ENCODE data around the gene RARB.

DNA sequence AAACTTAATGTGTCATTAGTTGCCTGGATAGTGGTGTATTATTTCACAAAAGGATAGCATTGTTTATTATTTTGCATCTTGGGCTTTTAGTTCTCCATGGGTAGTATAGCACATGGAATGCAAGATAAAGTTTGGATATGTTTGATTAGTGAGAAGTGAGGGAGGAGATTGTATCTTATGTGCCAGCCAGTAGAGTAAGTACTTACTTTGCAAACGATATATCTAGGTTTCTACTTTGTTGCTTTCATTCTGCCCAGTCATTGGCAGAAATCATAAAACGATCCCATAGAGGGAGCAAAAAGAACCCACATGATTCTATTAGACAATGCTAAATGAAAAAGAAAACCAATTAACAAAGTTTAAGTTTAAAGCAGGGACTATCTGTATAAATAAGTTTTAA is 105.3 kb downstream of the RARB start:
- no peak for TF ChIP-seq CTCF (conservative IDR thresholded peaks at IDR 0.05)
- no peak for TF ChIP-seq ZFX (IDR thresholded peaks at IDR 0.05)
